ENCODE measurements around the gene CCDC13. TPM values are rescaled to one million over a fixed set of nuclear protein-coding genes. Genes with fewer than 3 reads are reported as not detected.
A peak's percentile ranks its signal among the peaks of the same experiment; 100 is the strongest.

CCDC13 gene
- total RNA-seq, 1 donor from 2014 or later, result 0.60 TPM

- no peak overlapping the region for H3K27ac Mint-ChIP-seq
- no peaks in the 10 kb centered on the region for H3K9me3 Mint-ChIP-seq
- peaks cover 1% of the 10 kb centered on the region for H3K27me3 Mint-ChIP-seq (ENCODE audit: low read depth)
- H3K4me1 Mint-ChIP-seq, result no peaks in the 10 kb centered on the region
- no peak for TF ChIP-seq CTCF (IDR thresholded peaks at IDR 0.05; ENCODE audit: unreplicated experiment)
- peak in 1 of 2 experiments; percentile 25 for DNase-seq (ENCODE audit: low spot score in 2 of 2, unreplicated experiment in 2 of 2)
- H3K4me3 Mint-ChIP-seq, result no peak overlapping the region
- no peaks in the 10 kb centered on the region for H3K36me3 Mint-ChIP-seq
These were observed 40.7 kb downstream of the CCDC13 start for GRCh38 chr3:42732196-42732828.

DNA sequence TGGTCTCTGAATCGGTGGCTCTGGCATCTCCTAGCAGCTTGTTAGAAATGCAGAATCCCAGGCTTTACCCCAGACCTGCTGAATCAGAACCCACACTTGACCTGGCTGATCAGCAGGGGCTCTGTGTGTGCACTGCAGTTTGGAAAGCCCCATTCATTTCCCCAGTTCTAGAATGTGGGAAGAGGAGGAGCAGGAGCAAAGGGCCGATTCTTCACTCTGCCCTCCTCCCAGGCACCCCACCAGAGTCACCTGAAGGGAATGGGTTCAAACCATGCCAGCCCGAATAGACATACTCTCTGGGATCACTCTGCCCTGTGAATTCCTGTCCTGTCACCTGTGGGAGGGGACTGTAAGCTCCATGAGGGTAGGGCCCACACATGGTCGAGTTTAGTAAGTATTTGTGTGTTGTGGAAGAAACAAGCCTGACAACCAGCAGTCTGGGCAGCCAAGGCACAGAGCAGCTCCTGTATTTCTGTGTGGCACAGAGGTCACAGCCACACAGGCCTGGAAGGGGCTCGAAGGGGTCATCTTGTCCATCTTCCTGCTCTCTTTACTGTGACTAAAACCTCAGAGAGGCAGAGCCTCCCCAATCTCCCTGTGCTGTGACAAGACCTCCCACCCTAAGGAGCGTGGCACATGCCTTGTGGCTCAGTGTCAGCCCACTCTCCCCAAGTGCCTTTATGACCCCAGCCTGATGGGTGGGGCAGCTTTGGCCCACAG, 41.4 kb downstream of the CCDC13 start:
- Mint-ChIP-seq H3K27ac (no peak overlapping the region), H3K4me3 (no peak overlapping the region), H3K9me3 (no peaks in the 10 kb centered on the region), H3K36me3 (no peaks in the 10 kb centered on the region), H3K4me1 (no peaks in the 10 kb centered on the region), H3K27me3 (ENCODE audit: low read depth) (peaks cover 1% of the 10 kb centered on the region)
- peak in 1 of 2 experiments; percentile 13 for DNase-seq (ENCODE audit: low spot score in 2 of 2, unreplicated experiment in 2 of 2)
- no peak for TF ChIP-seq CTCF (IDR thresholded peaks at IDR 0.05; ENCODE audit: unreplicated experiment)

DNA sequence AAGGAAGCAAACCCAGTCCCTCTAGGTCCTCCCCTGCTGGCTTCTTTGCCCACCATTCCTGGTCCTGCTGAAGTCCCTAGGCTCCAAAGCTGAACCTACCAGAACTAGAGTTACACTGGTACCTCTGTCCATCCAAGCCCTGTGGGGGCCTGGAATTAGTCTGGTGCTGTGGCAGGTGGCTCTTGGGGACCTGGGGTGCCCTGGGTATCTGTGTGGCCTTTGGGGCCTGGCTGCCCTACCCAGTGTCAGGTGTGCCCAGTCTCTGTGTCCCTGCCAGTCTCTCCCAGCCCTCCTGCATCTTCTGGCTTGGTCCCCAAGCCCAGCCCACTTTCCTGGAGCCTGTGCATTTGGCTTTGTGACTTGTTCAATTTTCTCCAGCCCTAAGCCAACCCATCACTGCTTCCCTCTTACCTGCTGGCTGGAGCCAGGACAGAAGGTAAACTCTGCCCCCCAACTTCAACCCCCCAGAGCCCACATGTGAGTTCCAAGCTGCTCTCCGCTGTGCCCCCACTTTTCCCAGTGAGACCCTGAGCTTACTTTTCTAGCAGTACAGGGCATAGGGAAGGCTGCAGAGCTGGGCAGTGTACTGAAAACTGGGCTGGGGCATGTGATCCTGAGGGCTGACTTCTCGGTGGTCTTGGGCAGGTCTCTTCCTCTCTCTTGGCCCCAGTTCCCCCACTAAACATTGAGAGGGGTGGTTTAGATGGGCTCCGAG, 42.2 kb downstream of the CCDC13 start:
- no peak overlapping the region for H3K27ac Mint-ChIP-seq

GRCh38 chr3:42730294-42730693, 42.8 kb downstream of the CCDC13 start:
- no peak for TF ChIP-seq CTCF (IDR thresholded peaks at IDR 0.05; ENCODE audit: unreplicated experiment)
- DNase-seq (ENCODE audit: low spot score in 2 of 2, unreplicated experiment in 2 of 2), result peak in 1 of 2 experiments; percentile 19
- no peak overlapping the region for H3K4me3 Mint-ChIP-seq
- no peaks in the 10 kb centered on the region for H3K9me3 Mint-ChIP-seq
- no peak overlapping the region for H3K27ac Mint-ChIP-seq
- no peaks in the 10 kb centered on the region for H3K36me3 Mint-ChIP-seq
- no peaks in the 10 kb centered on the region for H3K4me1 Mint-ChIP-seq
- H3K27me3 Mint-ChIP-seq (ENCODE audit: low read depth), result peaks cover 1% of the 10 kb centered on the region

More for the DNA sequence above, 42.2 kb downstream of the CCDC13 start:
- peak in 1 of 2 experiments; percentile 27 for DNase-seq (ENCODE audit: low spot score in 2 of 2, unreplicated experiment in 2 of 2)
- Mint-ChIP-seq H3K4me1 (no peaks in the 10 kb centered on the region), H3K27me3 (ENCODE audit: low read depth) (peaks cover 1% of the 10 kb centered on the region), H3K4me3 (no peak overlapping the region), H3K36me3 (no peaks in the 10 kb centered on the region), H3K9me3 (no peaks in the 10 kb centered on the region)
- TF ChIP-seq CTCF (IDR thresholded peaks at IDR 0.05; ENCODE audit: unreplicated experiment), result no peak

DNA sequence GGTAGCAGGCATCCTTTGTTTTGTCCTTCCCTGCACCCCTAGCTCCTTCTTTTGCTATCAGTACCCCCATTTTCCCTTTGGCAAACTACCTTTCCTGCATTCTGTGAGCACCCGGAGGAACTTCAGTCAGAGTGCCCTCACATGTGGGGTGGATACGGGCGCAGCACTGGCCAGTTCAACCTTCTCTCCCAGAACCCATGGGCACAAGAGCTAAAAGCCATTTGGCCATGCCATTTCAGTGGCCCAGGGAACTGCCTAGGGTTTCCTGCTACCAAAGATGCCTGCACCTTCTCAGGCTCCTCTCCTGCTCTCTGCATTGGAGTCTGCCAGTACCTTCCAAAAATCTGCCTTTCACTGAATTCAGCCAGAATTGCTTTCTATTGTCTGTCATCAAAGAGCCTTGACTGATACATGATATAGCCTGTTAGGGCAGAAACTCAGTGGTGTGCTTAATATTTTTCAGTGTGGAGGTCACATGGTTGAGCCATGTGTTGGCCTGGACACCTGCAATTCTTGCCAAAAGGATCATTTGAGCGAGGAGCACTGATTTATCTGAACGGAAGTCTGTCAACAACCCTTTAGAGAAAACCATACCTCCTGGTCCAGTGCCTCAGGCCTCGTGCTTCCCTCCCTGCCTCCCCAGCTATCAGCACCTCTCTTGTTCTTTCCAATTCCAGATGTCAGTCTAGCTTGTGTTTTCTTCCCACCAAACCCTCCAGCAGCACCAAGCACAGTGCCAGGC, 43.5 kb downstream of the CCDC13 start:
- DNase-seq (ENCODE audit: low spot score in 2 of 2, unreplicated experiment in 2 of 2), result peak in 1 of 2 experiments; percentile 10
- H3K27ac Mint-ChIP-seq, result no peak overlapping the region

More for the DNA sequence above, 43.5 kb downstream of the CCDC13 start:
- no peaks in the 10 kb centered on the region for H3K36me3 Mint-ChIP-seq
- TF ChIP-seq CTCF (IDR thresholded peaks at IDR 0.05; ENCODE audit: unreplicated experiment), result no peak
- H3K4me1 Mint-ChIP-seq, result no peaks in the 10 kb centered on the region
- H3K9me3 Mint-ChIP-seq, result no peaks in the 10 kb centered on the region
- no peaks in the 10 kb centered on the region for H3K27me3 Mint-ChIP-seq (ENCODE audit: low read depth)
- H3K4me3 Mint-ChIP-seq, result no peak overlapping the region
